Glomerular endothelial cell (primary cell): ENCODE data around the gene CHIC2. TPM values are rescaled to one million over a fixed set of nuclear protein-coding genes. Genes with fewer than 3 reads are reported as not detected.
"Not testable (repeated sequence)": the region's sequence is repeated elsewhere in the genome, so short reads cannot be mapped to it uniquely, and the experiment has no call there.

Source experiments
- DNase-seq: peaks from one replicate; pipeline ENCODE4 v3.0.0-alpha.2; 2011; ENCODE audit warnings: low read depth, low spot score; ENCODE audit errors: extremely low read depth
- total RNA-seq: library from RNA; depleted of rRNA; stranded (reverse); fragments of >200 nt; gene quantifications from 2 replicates; pipeline ENCODE4 v1.2.3, GENCODE V29; 2015

Gene CHIC2
- total RNA-seq, 1 donor from 2014 or later, result 59.4 TPM

GRCh38 chr4:54061873-54062272 lies 2.5 kb downstream of the CHIC2 start:
- DNase-seq, result no peak

GRCh38 chr4:54061067-54061466 lies 3.3 kb downstream of the CHIC2 start:
- DNase-seq, result no peak

- no peak for DNase-seq
These were observed 4.3 kb downstream of the CHIC2 start for GRCh38 chr4:54060116-54060515.

- DNase-seq, result no peak
These were observed 6.2 kb downstream of the CHIC2 start for GRCh38 chr4:54058171-54058570.

DNA sequence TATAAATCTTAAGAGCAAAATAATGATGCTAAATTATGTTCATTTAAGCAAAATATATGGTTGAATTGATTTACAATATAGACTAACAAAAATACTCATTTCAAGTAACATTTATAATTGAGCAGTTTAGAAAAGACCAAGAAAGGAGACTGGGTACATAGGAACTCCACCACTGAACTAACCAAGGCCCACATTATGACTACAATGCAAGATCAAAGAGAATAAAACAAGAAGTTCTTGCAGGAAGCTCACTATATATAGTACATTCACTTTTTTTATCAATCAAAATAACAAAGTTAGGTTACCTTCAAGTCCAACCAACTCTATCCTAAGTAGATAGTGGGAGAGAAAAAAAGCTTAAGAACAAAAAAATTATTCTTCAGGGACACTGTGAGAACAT lies 8.0 kb downstream of the CHIC2 start:
- DNase-seq, result no peak

DNA sequence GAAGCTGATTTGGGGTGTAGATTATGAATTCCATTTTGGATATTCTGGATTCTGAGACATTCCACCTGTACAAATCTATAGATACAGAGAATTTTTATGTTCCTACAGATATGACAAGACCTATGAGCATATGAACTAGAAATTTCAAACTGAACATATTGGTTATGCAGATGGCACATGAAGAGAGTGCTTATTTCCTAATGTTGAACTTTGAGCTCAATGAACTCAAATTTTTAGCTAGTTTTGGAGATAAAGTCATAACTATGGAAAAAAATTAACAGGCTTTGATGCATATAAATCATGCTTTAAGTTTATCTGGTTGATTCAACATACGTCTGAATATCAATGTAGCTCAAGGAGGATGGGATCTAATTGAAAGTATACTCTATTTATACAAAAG lies 8.9 kb downstream of the CHIC2 start:
- DNase-seq, result no peak

DNA sequence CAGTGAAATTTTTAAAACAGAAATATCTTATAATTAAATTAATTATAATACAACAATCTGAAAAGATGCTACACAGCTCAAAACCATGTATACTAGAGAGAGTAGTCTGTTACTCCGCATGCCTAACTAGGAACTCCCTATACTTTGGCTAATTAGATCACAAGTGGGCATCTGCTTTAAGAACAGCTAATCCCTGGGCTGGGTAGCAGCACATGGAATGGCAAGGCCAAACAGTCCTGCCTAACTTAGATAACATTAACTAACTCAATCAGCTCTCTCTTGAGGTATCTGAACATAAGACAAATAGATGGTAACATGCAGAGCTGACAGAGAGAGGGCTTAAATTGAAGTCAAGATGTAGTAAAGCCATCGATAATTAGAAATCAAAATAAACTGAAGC lies 9.9 kb downstream of the CHIC2 start:
- no peak for DNase-seq

- not testable (repeated sequence) for DNase-seq
These were observed 11.1 kb downstream of the CHIC2 start for GRCh38 chr4:54053322-54053721.

DNA sequence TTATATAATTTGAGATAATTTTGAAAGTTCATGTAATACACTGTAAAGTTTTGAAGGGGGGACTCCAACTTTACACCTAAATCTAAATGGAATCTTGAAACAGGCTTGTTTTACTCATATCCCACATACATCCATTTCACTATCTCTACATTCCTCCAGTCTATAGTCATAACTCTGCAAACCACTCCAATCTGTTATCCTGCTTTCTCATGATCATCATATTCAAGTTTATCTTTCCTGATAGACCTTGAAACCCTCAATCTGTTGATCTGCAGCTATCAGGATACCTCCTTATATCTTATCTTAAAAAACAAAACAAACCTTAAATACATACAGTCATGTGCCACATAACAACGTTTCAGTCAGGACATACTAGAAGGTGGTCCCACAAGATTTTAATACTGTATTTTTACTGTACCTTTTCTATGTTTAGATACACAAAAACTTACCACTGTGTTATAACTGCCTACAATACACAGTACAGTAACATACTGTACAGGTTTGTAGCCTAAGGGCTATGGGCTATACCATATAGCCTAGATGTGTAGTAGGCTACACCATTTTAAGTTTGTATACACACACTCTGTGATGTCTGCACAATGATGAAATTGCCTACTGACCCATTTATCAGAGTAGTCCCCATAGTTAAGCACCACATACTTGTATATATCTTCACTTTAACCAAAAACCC lies 14.0 kb downstream of the CHIC2 start:
- no peak for DNase-seq

DNA sequence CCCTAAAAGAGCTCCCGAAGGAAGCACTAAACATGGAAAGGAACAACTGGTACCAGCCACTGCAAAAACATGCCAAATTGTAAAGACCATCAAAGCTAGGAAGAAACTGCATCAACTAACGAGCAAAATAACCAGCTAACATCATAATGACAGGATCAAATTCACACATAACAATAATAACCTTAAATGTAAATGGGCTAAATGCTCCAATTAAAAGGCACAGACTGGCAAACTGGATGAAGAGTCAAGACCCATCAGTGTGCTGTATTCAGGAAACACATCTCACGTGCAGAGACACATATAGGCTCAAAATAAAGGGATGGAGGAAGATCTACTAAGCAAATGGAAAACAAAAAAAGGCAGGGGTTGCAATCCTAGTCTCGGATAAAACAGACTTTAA lies 20.8 kb downstream of the CHIC2 start:
- DNase-seq, result not testable (repeated sequence)

- no peak for DNase-seq
These were observed 22.5 kb downstream of the CHIC2 start for GRCh38 chr4:54041933-54042332.

GRCh38 chr4:54041100-54041499 lies 23.3 kb downstream of the CHIC2 start:
- no peak for DNase-seq

GRCh38 chr4:54038056-54038455 lies 26.3 kb downstream of the CHIC2 start:
- DNase-seq, result no peak

DNA sequence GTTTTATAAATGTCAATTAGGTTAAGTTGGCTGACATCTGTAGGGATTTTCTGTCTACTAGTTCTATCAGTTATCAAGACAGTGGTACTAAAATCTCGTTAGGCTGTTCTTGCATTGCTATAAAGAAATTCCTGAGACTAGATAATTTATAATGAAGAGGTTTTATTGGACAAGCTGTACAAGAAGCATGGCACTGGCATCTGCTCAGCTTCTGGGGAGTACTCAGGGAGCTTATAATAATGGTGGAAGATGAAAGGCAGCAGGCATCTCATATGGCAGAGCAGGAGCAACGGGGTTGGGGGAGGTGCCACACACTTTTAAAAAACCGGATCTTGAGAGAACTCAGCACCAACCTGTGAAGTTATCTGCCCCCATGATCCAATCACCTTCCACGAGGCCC lies 28.2 kb downstream of the CHIC2 start:
- no peak for DNase-seq

GRCh38 chr4:54032558-54033135 lies 31.8 kb downstream of the CHIC2 start:
- no peak for DNase-seq

DNA sequence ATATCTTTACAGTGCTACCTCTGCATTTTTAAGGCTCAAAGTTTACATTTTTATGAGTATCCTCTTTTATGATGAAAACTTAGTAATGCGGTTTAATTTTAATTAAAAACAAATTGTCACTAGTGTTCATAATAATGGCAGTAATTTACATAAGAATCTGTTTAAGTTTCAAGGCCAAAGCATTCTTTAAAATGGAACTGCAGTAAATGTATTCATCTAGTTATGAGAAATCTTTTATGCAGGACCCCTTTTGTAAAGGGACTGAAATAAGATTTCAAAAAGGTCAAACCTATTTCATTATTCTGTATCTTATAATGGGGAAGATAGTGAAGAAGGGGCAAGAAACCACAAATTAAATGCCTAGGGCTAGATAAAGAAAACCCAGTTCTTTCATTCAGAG lies 37.1 kb downstream of the CHIC2 start:
- DNase-seq, result no peak

DNA sequence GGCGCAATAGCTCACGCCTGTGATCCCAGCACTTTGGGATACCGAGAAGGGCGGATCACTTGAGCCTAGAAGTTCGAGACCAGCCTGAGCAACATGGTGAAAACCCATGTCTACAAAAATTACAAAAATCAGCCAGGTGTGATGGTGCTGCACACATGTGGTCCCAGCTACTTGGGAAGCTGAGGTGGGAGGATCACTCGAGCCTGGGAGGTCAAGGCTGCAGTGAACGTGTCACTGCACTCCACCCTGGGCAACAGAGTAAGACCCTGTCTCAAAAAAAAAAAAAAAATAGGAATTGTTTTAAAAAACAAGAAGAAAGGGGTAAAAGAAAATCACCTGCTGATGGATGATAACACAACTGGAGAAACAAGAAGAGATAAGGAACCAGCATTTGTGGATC lies 38.8 kb downstream of the CHIC2 start:
- DNase-seq, result no peak

- DNase-seq, result not testable (repeated sequence)
These were observed 41.4 kb downstream of the CHIC2 start for GRCh38 chr4:54023019-54023418.

DNA sequence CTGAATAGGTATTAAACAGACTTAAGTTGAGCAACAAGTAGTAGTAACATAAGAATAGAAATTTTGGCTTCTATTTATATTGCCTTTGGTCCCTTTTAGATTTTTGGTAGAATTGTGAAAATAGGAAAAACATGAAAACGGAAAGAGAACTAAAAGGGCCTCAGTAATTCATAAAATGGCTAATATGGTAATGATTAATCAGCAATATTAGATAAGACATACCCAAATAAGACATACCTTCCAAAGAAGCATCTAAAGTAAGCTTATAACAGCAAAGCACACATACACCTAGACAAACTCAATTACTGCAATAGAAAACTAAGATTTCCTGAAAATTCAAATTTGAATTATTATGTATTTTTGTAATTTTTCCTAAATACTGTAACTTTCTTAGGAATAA lies 46.4 kb downstream of the CHIC2 start:
- no peak for DNase-seq

DNA sequence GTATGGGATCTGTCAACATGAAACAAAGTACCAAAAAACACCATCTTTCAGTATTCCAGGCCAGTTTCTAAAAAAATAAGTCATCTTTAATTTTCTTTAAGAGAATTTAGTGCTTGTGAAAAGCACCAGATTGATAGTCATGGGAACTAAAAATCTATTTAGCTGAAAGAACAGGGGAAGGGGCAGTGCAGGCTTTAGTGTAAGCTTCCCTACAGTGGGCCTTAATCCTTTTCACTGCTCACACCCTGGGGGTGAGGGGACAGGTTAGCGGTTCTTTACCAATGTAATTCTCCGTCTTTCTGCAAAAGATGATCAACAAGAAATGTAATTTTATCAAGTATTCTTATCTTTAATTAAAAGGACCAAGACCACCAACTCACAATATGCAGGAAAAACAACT lies 47.1 kb downstream of the CHIC2 start:
- no peak for DNase-seq

DNA sequence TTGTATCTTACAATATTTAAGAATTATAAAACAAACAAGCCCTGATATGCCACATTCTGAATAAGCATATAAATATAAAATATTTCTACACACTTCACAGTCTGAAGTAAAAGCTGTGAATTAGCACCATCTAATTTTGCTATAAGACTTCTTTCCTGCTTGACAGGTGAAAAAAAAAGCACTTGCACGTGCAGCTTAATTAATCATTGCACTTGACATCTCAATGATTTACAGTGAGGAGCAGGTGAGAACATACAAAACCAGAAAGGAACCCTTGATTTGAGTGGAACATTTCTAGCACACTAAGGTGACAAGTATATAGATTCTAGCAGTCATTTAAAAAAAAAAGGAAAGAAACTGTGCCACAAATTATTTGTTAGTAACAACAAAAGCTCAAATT lies 47.9 kb downstream of the CHIC2 start:
- no peak for DNase-seq

DNA sequence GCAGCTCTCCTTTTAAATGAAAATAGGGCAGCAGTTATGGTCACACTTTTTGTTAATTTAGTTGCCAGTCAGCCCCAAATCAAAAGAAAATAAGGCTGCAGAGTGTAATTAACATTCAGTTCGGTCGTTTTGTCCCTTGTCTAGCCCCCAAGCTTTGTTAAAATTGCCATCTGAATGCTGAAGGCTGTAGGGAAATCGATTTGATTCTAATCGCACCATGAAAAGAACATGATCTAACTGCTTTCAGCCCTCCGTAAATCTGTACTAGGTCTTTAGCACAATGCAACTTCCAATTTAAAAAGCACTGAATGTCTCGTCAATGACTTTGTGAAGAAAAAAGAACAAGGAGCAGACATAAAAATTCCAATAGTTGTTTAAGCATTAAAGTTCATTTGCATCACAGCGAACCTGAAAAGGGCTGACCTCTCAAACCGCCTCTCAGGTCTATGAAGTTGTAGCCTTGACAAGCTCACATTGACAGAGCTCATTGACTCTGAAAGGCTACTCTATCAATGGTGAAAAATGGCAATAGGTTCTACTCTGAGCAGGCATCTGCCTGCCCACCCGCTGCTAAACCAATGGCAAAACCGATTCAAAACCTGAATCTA lies 48.9 kb downstream of the CHIC2 start:
- no peak for DNase-seq
